Spleen (tissue), 7 donors: ENCODE data around the gene ZC3H7A.

Experiments
- POLR2A ChIP-seq, 3 donors: fragments of 450-650 bp; IDR thresholded peaks; one replicate each; pipeline ENCODE4 v1.5.1; 2017; ENCODE audit warnings: antibody characterized with exemption in 3 of 3, mild to moderate bottlenecking in 1 of 3
- TF ChIP-seq, protein P1 (sequence below), 11 experiments: fragments of 200-600 bp in 7 of 11; fragments of 450-650 bp in 4 of 11; sonication (generic) in 4 of 11; IDR thresholded peaks in 8 of 11; conservative IDR thresholded peaks in 3 of 11; 1 replicate in 7 of 11; 2 replicates in 4 of 11; pipeline versions ENCODE4 v1.4.0 to v1.8.0; 2016 to 2021; ENCODE audit warnings: antibody characterized with exemption in 11 of 11, inconsistent platforms in 4 of 11, mild to moderate bottlenecking in 1 of 11
- donor health status: DM: no; HTN: no; CAD: no; lungs with moderate emphysema.
- donor health status: DM: no; HTN: no; CAD: no.
- donor health status: DM: no; HTN: no; CAD: no.

- TF ChIP-seq, protein P1, sequence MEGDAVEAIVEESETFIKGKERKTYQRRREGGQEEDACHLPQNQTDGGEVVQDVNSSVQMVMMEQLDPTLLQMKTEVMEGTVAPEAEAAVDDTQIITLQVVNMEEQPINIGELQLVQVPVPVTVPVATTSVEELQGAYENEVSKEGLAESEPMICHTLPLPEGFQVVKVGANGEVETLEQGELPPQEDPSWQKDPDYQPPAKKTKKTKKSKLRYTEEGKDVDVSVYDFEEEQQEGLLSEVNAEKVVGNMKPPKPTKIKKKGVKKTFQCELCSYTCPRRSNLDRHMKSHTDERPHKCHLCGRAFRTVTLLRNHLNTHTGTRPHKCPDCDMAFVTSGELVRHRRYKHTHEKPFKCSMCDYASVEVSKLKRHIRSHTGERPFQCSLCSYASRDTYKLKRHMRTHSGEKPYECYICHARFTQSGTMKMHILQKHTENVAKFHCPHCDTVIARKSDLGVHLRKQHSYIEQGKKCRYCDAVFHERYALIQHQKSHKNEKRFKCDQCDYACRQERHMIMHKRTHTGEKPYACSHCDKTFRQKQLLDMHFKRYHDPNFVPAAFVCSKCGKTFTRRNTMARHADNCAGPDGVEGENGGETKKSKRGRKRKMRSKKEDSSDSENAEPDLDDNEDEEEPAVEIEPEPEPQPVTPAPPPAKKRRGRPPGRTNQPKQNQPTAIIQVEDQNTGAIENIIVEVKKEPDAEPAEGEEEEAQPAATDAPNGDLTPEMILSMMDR (IDR thresholded peaks at IDR 0.05 in 8 of 11, conservative IDR thresholded peaks at IDR 0.05 in 3 of 11), result no peak
- no peak for TF ChIP-seq POLR2A (IDR thresholded peaks at IDR 0.05)
Measured at GRCh38 chr16:11805556-11805955, 8.5 kb upstream of the ZC3H7A start.
